Endothelial cell of umbilical vein (primary cell): ENCODE results near the gene PUS1. TPM values are rescaled to one million over a fixed set of nuclear protein-coding genes. Genes with fewer than 3 reads are reported as not detected.

Experiments used
- BruUV-seq: library from RNA; stranded (reverse); fragments of 400-500 nt; replicated peaks from 2 replicates; lab custom pipeline; 2021; lab: Mats Ljungman, UMichigan
- CTCF ChIA-PET: fragments of 300-600, 350-600 bp; sonication (Branson Sonifier 250); formaldehyde crosslinking; loops from one replicate; lab custom pipeline; 2021; ENCODE audit warnings: antibody characterized with exemption, inconsistent platforms; lab: Charles Lee
- POLR2A ChIA-PET: fragments of 300-600, 350-600 bp; sonication (Branson Sonifier 250); formaldehyde crosslinking; loops from one replicate; lab custom pipeline; 2021; ENCODE audit warnings: antibody characterized with exemption, inconsistent platforms; lab: Charles Lee
- DNase-seq: peaks from one replicate; pipeline ENCODE4 v3.0.0-alpha.2; 2011; ENCODE audit warnings: low read depth, low spot score
- FAIRE-seq: peaks from 2 replicates; lab custom pipeline; 2011; peaks lifted over from hg19 to GRCh38; lab: Jason Lieb, UNC
- H2AFZ ChIP-seq: 2 replicates; pipeline ENCODE4 v1.6.0; 2012; ENCODE audit warnings: low read depth, low read length, control low read depth, inconsistent platforms
- H3K27ac ChIP-seq: 2 replicates; pipeline ENCODE4 v1.5.1; 2011; ENCODE audit warnings: low read depth, mild to moderate bottlenecking, control low read depth, low read length, moderate library complexity; ENCODE audit not compliant: insufficient read depth
- H3K27me3 ChIP-seq, 2 experiments: 2 replicates each; pipeline versions ENCODE4 v1.6.0 to v1.6.1; 2011; ENCODE audit warnings: low read length in 2 of 2, mixed read lengths in 1 of 2; ENCODE audit not compliant: control insufficient read depth in 2 of 2, insufficient read depth in 2 of 2
- H3K36me3 ChIP-seq, 2 experiments: 2 replicates in 1 of 2; 3 replicates in 1 of 2; pipeline ENCODE4 v1.5.1; 2011; ENCODE audit warnings: low read length in 2 of 2, mild to moderate bottlenecking in 1 of 2, moderate library complexity in 1 of 2; ENCODE audit not compliant: control insufficient read depth in 2 of 2, insufficient read depth in 2 of 2; ENCODE audit errors: extremely low read depth in 1 of 2
- H3K4me1 ChIP-seq: 3 replicates; pipeline ENCODE4 v1.5.1; 2011; ENCODE audit warnings: mild to moderate bottlenecking, low read length; ENCODE audit not compliant: control insufficient read depth, insufficient read depth; ENCODE audit errors: extremely low read depth
- H3K4me2 ChIP-seq: 2 replicates; pipeline ENCODE4 v1.6.1; 2011; ENCODE audit warnings: low read length, control low read depth, mixed read lengths; ENCODE audit not compliant: insufficient read depth
- H3K4me3 ChIP-seq, 3 experiments: fragments of 200-600 bp in 1 of 3; sonication (generic), shearing (Covaris generic) in 1 of 3; replicated peaks in 1 of 3; 2 replicates each; pipeline ENCODE4 v1.5.1; 2011 to 2016; ENCODE audit warnings: control low read depth in 3 of 3, low read length in 3 of 3, mild to moderate bottlenecking in 2 of 3, inconsistent platforms in 1 of 3, low read depth in 1 of 3, moderate library complexity in 1 of 3; ENCODE audit not compliant: insufficient read depth in 1 of 3
- H3K79me2 ChIP-seq: 2 replicates; pipeline ENCODE4 v1.6.0; 2012; ENCODE audit warnings: low read length, inconsistent platforms; ENCODE audit not compliant: control insufficient read depth, insufficient read depth
- H3K9ac ChIP-seq: replicated peaks from 2 replicates; pipeline ENCODE3; 2011; ENCODE audit warnings: low read length, control low read depth; ENCODE audit not compliant: insufficient read depth; ENCODE audit errors: extremely low read depth
- H3K9me1 ChIP-seq: replicated peaks from 3 replicates; pipeline ENCODE4 v1.6.0; 2011; ENCODE audit warnings: mild to moderate bottlenecking, low read length; ENCODE audit not compliant: control insufficient read depth, insufficient read depth; ENCODE audit errors: extremely low read depth
- H3K9me3 ChIP-seq: replicated peaks from 2 replicates; pipeline ENCODE4 v1.5.1; 2012; ENCODE audit warnings: low read length, inconsistent platforms; ENCODE audit not compliant: control insufficient read depth, insufficient read depth
- H4K20me1 ChIP-seq: replicated peaks from 2 replicates; pipeline ENCODE3; 2011; ENCODE audit warnings: mild to moderate bottlenecking, low read length; ENCODE audit not compliant: control insufficient read depth, insufficient read depth; ENCODE audit errors: extremely low read depth
- CTCF ChIP-seq, 2 donors: IDR thresholded peaks; 1 replicate in 1 of 2; 2 replicates in 1 of 2; pipeline ENCODE4 v1.5.1; 2011; ENCODE audit warnings: low read length in 2 of 2, mild to moderate bottlenecking in 2 of 2, moderate library complexity in 2 of 2, control low read depth in 1 of 2, inconsistent platforms in 1 of 2, low read depth in 1 of 2; ENCODE audit not compliant: insufficient read depth in 1 of 2; ENCODE audit errors: extremely low read depth in 1 of 2
- FOS ChIP-seq: IDR thresholded peaks from 2 replicates; pipeline ENCODE4 v1.6.1; 2011; ENCODE audit warnings: mild to moderate bottlenecking, low read length, moderate library complexity, borderline replicate concordance; ENCODE audit not compliant: insufficient read depth
- POLR2A ChIP-seq: IDR thresholded peaks from 2 replicates; pipeline ENCODE4 v1.6.1; 2012; ENCODE audit warnings: low read depth, mild to moderate bottlenecking, control low read depth, low read length
- POLR2AphosphoS5 ChIP-seq: IDR thresholded peaks from 2 replicates; pipeline ENCODE4 v1.6.1; 2012; ENCODE audit warnings: low read depth, mild to moderate bottlenecking, control low read depth, low read length, moderate library complexity; ENCODE audit not compliant: insufficient read depth
- dilution Hi-C: fragments of 300-500 bp; cut with MboI; formaldehyde crosslinking; loops from one replicate; pipeline ENCODE4 v1.15.0; 2019; ENCODE audit warnings: low sequenced_read_pairs; ENCODE audit not compliant: extremely low pct_ligation_motif_present
- intact Hi-C: fragments of 100-400 bp; cut with micrococcal nuclease; formaldehyde crosslinking; loops from one replicate; pipeline ENCODE4 v1.10.0; 2022
- polyA plus RNA-seq, 4 experiments: library from polyadenylated mRNA; depleted of rRNA in 3 of 4; stranded (reverse) in 3 of 4; unstranded in 1 of 4; fragments of >200 nt; gene quantifications; 2 replicates each; pipeline versions ENCODE4 v1.2.1 to v1.2.3, GENCODE V29; 2011 to 2012; ENCODE audit warnings: missing spikeins in 1 of 4
- total RNA-seq: library from RNA; stranded (reverse); gene quantifications from 2 replicates; pipeline ENCODE4 v1.2.3, GENCODE V29; 2021
- TF ChIP-seq, protein P1 (sequence below): IDR thresholded peaks from 2 replicates; pipeline ENCODE4 v1.6.1; 2011; ENCODE audit not compliant: insufficient read depth, insufficient read length

The PUS1 gene
- total and polyA plus RNA-seq, 2 donors (not counting 3 experiments of a cell fraction or from before 2014, with no cell fraction given), result 33.9 to 52.2 TPM

- dilution Hi-C loops (no loop called here), intact Hi-C loops (loop anchor here (1.0 to 5.0 kb wide), 7 partner anchors 20 to 1077 kb away; partner anchors contain the start of genes PUS1, RAN and SFSWAP)
- Histone ChIP-seq H3K4me3 (peak within 1 kb of the TSS; percentile 50 to 82 (median 77)), H3K79me2 (peaks cover 43% of the 10 kb centered on the region), H4K20me1 (no peaks in the 10 kb centered on the region), H3K9me1 (no peaks in the 10 kb centered on the region), H3K4me2 (peak within 1 kb of the TSS; percentile 83), H3K27me3 (no peaks in the 10 kb centered on the region), H3K36me3 (peaks cover 0 to 2% of the 10 kb centered on the region in 2 experiments), H3K4me1 (peaks cover 5% of the 10 kb centered on the region), H2AFZ (peak within 1 kb of the TSS; percentile 96), H3K9me3 (no peaks in the 10 kb centered on the region), H3K9ac (peak within 1 kb of the TSS; percentile 94), H3K27ac (peak within 1 kb of the TSS; percentile 82)
- TF ChIP-seq POLR2AphosphoS5, result peak; percentile 96
- TF ChIP-seq POLR2A, result peak; percentile 69
- peak; percentile 21 to 27 for TF ChIP-seq CTCF (IDR thresholded peaks at IDR 0.05; ENCODE audit: extremely low read depth in 1 of 2, insufficient read depth in 1 of 2, low read depth in 1 of 2, low read length in 2 of 2)
- TF ChIP-seq FOS, result no peak
- TF ChIP-seq, protein P1, sequence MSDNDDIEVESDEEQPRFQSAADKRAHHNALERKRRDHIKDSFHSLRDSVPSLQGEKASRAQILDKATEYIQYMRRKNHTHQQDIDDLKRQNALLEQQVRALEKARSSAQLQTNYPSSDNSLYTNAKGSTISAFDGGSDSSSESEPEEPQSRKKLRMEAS, result peak; percentile 27
- ChIA-PET CTCF (interaction anchor here (1.0 to 1.5 kb wide), 4 partner anchors 13 to 113 kb away, joined by 4 to 6 read pairs (median 4); no protein-coding TSS in a partner anchor), POLR2A (interaction anchor here (0.6 to 0.8 kb wide), 3 partner anchors 439 to 950 kb away, joined by 3 to 7 read pairs (median 4); partner anchors contain the start of gene GOLGA3)
- DNase-seq (peak; percentile 92), FAIRE-seq (peak; percentile 90)
- no TSS peak for BruUV-seq
Observed at GRCh38 chr12:131949431-131950181, 20.5 kb downstream of the PUS1 start, which contains the start of gene EP400. Gene EP400, plus strand, starts transcription at chr12:131949942. Its CDS starts 10,678 bp downstream, at chr12:131960620.
